NB4 (cell line): ENCODE measurements around the gene EXOSC6.
"Not testable (repeated sequence)": the region's sequence is repeated elsewhere in the genome, so short reads cannot be mapped to it uniquely, and the experiment has no call there.

Experiments used
- MYC ChIP-seq: IDR thresholded peaks from 2 replicates; pipeline ENCODE4 v1.6.1; 2011; ENCODE audit warnings: low read depth, low read length
- POLR2A ChIP-seq: IDR thresholded peaks from 2 replicates; pipeline ENCODE4 v1.6.1; 2011; ENCODE audit warnings: mild to moderate bottlenecking; ENCODE audit not compliant: insufficient read length; ENCODE audit errors: extremely low read depth
- TF ChIP-seq, protein P1 (sequence below): IDR thresholded peaks from one replicate; pipeline ENCODE4 v1.5.1; 2012; ENCODE audit warnings: low read depth, low read length
- TF ChIP-seq, protein P2 (sequence below): IDR thresholded peaks from 2 replicates; pipeline ENCODE4 v1.6.1; 2011; ENCODE audit warnings: low read depth, low read length

DNA sequence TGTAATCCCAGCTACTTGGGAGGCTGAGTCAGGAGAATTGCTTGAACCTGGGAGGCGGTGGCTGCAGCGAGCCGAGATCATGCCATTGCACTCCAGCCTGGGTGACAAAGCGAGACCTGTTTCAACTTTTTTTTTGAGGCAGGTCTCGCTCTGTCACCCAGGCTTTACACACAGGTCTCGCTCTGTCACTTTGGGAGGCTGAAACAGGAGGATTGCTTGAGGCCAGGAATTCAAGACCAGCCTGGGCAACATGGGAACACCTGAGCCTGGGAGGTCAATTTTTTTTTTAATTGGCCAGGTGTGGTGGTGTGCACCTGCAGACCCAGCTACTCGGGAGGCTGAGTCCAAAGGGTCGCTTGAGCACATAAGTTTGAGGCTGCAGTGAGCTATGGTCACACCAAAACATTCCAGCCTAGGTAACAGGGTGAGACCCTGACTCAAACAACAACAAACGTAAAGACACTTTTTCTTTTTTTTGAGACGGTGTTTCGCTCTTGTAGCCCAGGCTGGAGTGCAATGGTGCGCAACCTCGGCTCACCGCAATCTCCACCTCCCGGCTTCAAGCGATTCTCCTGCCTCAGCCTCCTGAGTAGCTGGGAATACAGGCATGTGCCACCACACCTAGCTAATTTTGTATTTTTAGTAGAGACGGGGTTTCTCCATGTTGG is 35.7 kb upstream of the EXOSC6 start:
- TF ChIP-seq, protein P1, sequence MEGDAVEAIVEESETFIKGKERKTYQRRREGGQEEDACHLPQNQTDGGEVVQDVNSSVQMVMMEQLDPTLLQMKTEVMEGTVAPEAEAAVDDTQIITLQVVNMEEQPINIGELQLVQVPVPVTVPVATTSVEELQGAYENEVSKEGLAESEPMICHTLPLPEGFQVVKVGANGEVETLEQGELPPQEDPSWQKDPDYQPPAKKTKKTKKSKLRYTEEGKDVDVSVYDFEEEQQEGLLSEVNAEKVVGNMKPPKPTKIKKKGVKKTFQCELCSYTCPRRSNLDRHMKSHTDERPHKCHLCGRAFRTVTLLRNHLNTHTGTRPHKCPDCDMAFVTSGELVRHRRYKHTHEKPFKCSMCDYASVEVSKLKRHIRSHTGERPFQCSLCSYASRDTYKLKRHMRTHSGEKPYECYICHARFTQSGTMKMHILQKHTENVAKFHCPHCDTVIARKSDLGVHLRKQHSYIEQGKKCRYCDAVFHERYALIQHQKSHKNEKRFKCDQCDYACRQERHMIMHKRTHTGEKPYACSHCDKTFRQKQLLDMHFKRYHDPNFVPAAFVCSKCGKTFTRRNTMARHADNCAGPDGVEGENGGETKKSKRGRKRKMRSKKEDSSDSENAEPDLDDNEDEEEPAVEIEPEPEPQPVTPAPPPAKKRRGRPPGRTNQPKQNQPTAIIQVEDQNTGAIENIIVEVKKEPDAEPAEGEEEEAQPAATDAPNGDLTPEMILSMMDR, result not testable (repeated sequence)
- TF ChIP-seq POLR2A, MYC: not testable (repeated sequence)
- TF ChIP-seq, protein P2, sequence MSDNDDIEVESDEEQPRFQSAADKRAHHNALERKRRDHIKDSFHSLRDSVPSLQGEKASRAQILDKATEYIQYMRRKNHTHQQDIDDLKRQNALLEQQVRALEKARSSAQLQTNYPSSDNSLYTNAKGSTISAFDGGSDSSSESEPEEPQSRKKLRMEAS, result not testable (repeated sequence)
